Myocyte (in vitro differentiated cells): Measurements from ENCODE around the gene CTAG1A. TPM values are rescaled to one million over a fixed set of nuclear protein-coding genes. Genes with fewer than 3 reads are reported as not detected.
"Not testable (repeated sequence)": the region's sequence is repeated elsewhere in the genome, so short reads cannot be mapped to it uniquely, and the experiment has no call there.

ENCODE experiments used
- DNase-seq: peaks from one replicate; pipeline ENCODE4 v3.0.0-alpha.2; 2012; ENCODE audit warnings: low read depth
- total RNA-seq: library from RNA; depleted of rRNA; stranded (reverse); fragments of >200 nt; gene quantifications from 2 replicates; pipeline ENCODE4 v1.2.3, GENCODE V29; 2014

The CTAG1A gene
- total RNA-seq, 1 donor from 2014 or later = not detected

- DNase-seq = peak; percentile 42
Observed at GRCh38 chrX:154611146-154611545, 26.2 kb downstream of the CTAG1A start.

GRCh38 chrX:154613586-154613985 is 28.7 kb downstream of the CTAG1A start:
- DNase-seq = not testable (repeated sequence)

- DNase-seq = not testable (repeated sequence)
Observed at GRCh38 chrX:154619182-154619581, 34.2 kb downstream of the CTAG1A start, which contains the start of gene CTAG1B. Gene CTAG1B, minus strand, starts transcription at chrX:154619282. Its CDS starts 64 bp downstream, at chrX:154619218.

- DNase-seq = not testable (repeated sequence)
Observed at GRCh38 chrX:154620767-154621414, 36.0 kb downstream of the CTAG1A start.

GRCh38 chrX:154628960-154629359 is 44.0 kb downstream of the CTAG1A start:
- DNase-seq = not testable (repeated sequence)

GRCh38 chrX:154630949-154631348 is 46.0 kb downstream of the CTAG1A start:
- not testable (repeated sequence) for DNase-seq

GRCh38 chrX:154633661-154634060 is 48.7 kb downstream of the CTAG1A start:
- not testable (repeated sequence) for DNase-seq

Other genes starting within 250 kb of the CTAG1A start
- gene FLNA, start 210.5 kb upstream of the CTAG1A start, total RNA-seq = 410 and 518 TPM in 2 replicates
- 43.2 and 53.2 TPM in 2 replicates for gene EMD, start 205.8 kb upstream of the CTAG1A start, total RNA-seq
- gene RPL10, start 186.8 kb upstream of the CTAG1A start, total RNA-seq = 2,503 and 3,937 TPM in 2 replicates
- 214 and 235 TPM in 2 replicates for gene DNASE1L1, start 175.9 kb upstream of the CTAG1A start, total RNA-seq
- gene TAFAZZIN, start 173.6 kb upstream of the CTAG1A start, total RNA-seq = 36.1 and 41.3 TPM in 2 replicates
- gene ATP6AP1, start 156.5 kb upstream of the CTAG1A start, total RNA-seq = 100 and 106 TPM in 2 replicates
- 125 TPM in 2 replicates for gene GDI1, start 148.0 kb upstream of the CTAG1A start, total RNA-seq
- 74.9 and 85.0 TPM in 2 replicates for gene FAM50A, start 141.0 kb upstream of the CTAG1A start, total RNA-seq
- gene PLXNA3, start 126.9 kb upstream of the CTAG1A start, total RNA-seq = 11.3 and 11.7 TPM in 2 replicates
- gene LAGE3, start 105.9 kb upstream of the CTAG1A start, total RNA-seq = 72.2 and 87.8 TPM in 2 replicates
- gene UBL4A, start 98.5 kb upstream of the CTAG1A start, total RNA-seq = 39.6 and 65.2 TPM in 2 replicates
- 28.5 and 37.0 TPM in 2 replicates for gene SLC10A3, start 94.5 kb upstream of the CTAG1A start, total RNA-seq
- 57.1 and 64.9 TPM in 2 replicates for gene FAM3A, start 68.9 kb upstream of the CTAG1A start, total RNA-seq
- gene G6PD, start 38.3 kb upstream of the CTAG1A start, total RNA-seq = 20.5 and 24.0 TPM in 2 replicates
- gene IKBKG, start 37.5 kb upstream of the CTAG1A start, total RNA-seq = 13.3 and 14.0 TPM in 2 replicates
- gene CTAG1B, start 34.1 kb downstream of the CTAG1A start, total RNA-seq = not detected in 2 replicates
- gene CTAG2, start 68.4 kb downstream of the CTAG1A start, total RNA-seq = not detected in 2 replicates
- gene GAB3, start 165.9 kb downstream of the CTAG1A start, total RNA-seq = 7.3 TPM in 2 replicates
- 33.6 and 40.7 TPM in 2 replicates for gene DKC1, start 177.7 kb downstream of the CTAG1A start, total RNA-seq
- gene MPP1, start 220.4 kb downstream of the CTAG1A start, total RNA-seq = 10.6 and 11.2 TPM in 2 replicates
- gene SMIM9, start 249.5 kb downstream of the CTAG1A start, total RNA-seq = not detected in 2 replicates